ENCODE results near the gene CSE1L. TPM values are rescaled to one million over a fixed set of nuclear protein-coding genes. Genes with fewer than 3 reads are reported as not detected.
"Not testable (repeated sequence)": the region's sequence is repeated elsewhere in the genome, so short reads cannot be mapped to it uniquely, and the experiment has no call there.

The CSE1L gene
- total RNA-seq, 1 donor from 2014 or later: 64.1 TPM

GRCh38 chr20:49024220-49024619 lies 21.9 kb upstream of the CSE1L start:
- H3K9me3 Mint-ChIP-seq (ENCODE audit: unreplicated experiment): no peaks in the 10 kb centered on the region
- peaks cover 6% of the 10 kb centered on the region for H3K36me3 Mint-ChIP-seq (ENCODE audit: low read depth, unreplicated experiment)
- no peak for TF ChIP-seq EZH2 (IDR thresholded peaks at IDR 0.05; ENCODE audit: insufficient read depth, low read length)
- TF ChIP-seq, protein P1, sequence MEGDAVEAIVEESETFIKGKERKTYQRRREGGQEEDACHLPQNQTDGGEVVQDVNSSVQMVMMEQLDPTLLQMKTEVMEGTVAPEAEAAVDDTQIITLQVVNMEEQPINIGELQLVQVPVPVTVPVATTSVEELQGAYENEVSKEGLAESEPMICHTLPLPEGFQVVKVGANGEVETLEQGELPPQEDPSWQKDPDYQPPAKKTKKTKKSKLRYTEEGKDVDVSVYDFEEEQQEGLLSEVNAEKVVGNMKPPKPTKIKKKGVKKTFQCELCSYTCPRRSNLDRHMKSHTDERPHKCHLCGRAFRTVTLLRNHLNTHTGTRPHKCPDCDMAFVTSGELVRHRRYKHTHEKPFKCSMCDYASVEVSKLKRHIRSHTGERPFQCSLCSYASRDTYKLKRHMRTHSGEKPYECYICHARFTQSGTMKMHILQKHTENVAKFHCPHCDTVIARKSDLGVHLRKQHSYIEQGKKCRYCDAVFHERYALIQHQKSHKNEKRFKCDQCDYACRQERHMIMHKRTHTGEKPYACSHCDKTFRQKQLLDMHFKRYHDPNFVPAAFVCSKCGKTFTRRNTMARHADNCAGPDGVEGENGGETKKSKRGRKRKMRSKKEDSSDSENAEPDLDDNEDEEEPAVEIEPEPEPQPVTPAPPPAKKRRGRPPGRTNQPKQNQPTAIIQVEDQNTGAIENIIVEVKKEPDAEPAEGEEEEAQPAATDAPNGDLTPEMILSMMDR (IDR thresholded peaks at IDR 0.05; ENCODE audit: insufficient read depth, low read depth, low read length): no peak
- no peak overlapping the region for H3K4me2 ChIP-seq (ENCODE audit: low read length)
- DNase-seq (ENCODE audit: low read depth) (no peak), FAIRE-seq (no peak)
- no peaks in the 10 kb centered on the region for H3K27me3 ChIP-seq (ENCODE audit: insufficient read depth, low read length)
- H3K4me1 Mint-ChIP-seq (ENCODE audit: low read depth, unreplicated experiment): no peaks in the 10 kb centered on the region
- no peaks in the 10 kb centered on the region for H3K4me1 ChIP-seq (ENCODE audit: insufficient read depth, low read length)
- H4K20me1 ChIP-seq (ENCODE audit: insufficient read depth, low read length): no peaks in the 10 kb centered on the region
- no peak overlapping the region for H3K9ac ChIP-seq (ENCODE audit: low read length)
- no peaks in the 10 kb centered on the region for H3K27me3 Mint-ChIP-seq (ENCODE audit: low read depth, unreplicated experiment)
- no peak overlapping the region for H3K4me3 ChIP-seq (ENCODE audit: insufficient read depth, low read depth, low read length)
- peaks cover 34% of the 10 kb centered on the region for H3K36me3 ChIP-seq (ENCODE audit: insufficient read depth, low read length)
- H3K79me2 ChIP-seq (ENCODE audit: insufficient read depth, low read length): no peaks in the 10 kb centered on the region
- no peak overlapping the region for H3K27ac Mint-ChIP-seq (ENCODE audit: unreplicated experiment)
- H3K9me3 ChIP-seq (ENCODE audit: insufficient read depth, low read depth, low read length): no peaks in the 10 kb centered on the region
- no peak overlapping the region for H2AFZ ChIP-seq (ENCODE audit: low read depth, low read length)
- H3K4me3 Mint-ChIP-seq (ENCODE audit: unreplicated experiment): no peak overlapping the region
- no peak overlapping the region for H3K27ac ChIP-seq (ENCODE audit: low read depth, low read length)

GRCh38 chr20:49028177-49028576 lies 17.9 kb upstream of the CSE1L start:
- H3K27ac Mint-ChIP-seq (ENCODE audit: unreplicated experiment): not testable (repeated sequence)

DNA sequence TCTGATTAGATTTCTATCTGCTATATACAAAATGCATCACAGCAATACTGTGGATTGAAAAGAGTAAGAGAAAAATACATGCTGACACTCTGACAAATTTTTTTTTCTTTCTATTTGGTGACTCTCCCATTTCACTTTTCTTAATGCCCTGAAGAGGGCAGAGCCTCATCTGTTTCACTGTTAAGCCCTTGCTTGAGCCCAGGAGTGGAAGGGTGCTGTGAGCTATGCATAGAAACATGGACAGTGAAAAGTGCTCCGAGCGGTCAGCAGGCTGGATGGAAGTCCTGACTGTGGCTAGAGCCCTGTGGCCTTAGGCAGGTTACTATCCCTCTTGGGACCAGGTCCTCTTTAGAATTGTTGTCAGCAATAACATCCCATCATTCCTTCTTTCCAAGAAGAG lies 17.4 kb upstream of the CSE1L start:
- no peak overlapping the region for H3K9ac ChIP-seq (ENCODE audit: low read length)
- peaks cover 34% of the 10 kb centered on the region for H3K36me3 ChIP-seq (ENCODE audit: insufficient read depth, low read length)
- TF ChIP-seq EZH2 (IDR thresholded peaks at IDR 0.05; ENCODE audit: insufficient read depth, low read length): no peak
- TF ChIP-seq, protein P1 (IDR thresholded peaks at IDR 0.05; ENCODE audit: insufficient read depth, low read depth, low read length): peak; percentile 34
- H2AFZ ChIP-seq (ENCODE audit: low read depth, low read length): no peak overlapping the region
- H3K4me3 ChIP-seq (ENCODE audit: insufficient read depth, low read depth, low read length): no peak overlapping the region
- peak; percentile 13 for DNase-seq (ENCODE audit: low read depth)
- no peaks in the 10 kb centered on the region for H3K27me3 Mint-ChIP-seq (ENCODE audit: low read depth, unreplicated experiment)
- no peaks in the 10 kb centered on the region for H3K9me3 Mint-ChIP-seq (ENCODE audit: unreplicated experiment)
- H3K9me3 ChIP-seq (ENCODE audit: insufficient read depth, low read depth, low read length): no peaks in the 10 kb centered on the region
- no peak overlapping the region for H3K4me2 ChIP-seq (ENCODE audit: low read length)
- peaks cover 5% of the 10 kb centered on the region for H3K36me3 Mint-ChIP-seq (ENCODE audit: low read depth, unreplicated experiment)
- FAIRE-seq: no peak
- no peak overlapping the region for H3K4me3 Mint-ChIP-seq (ENCODE audit: unreplicated experiment)
- no peaks in the 10 kb centered on the region for H3K4me1 Mint-ChIP-seq (ENCODE audit: low read depth, unreplicated experiment)
- no peak overlapping the region for H3K27ac Mint-ChIP-seq (ENCODE audit: unreplicated experiment)
- no peaks in the 10 kb centered on the region for H3K4me1 ChIP-seq (ENCODE audit: insufficient read depth, low read length)
- no peaks in the 10 kb centered on the region for H3K79me2 ChIP-seq (ENCODE audit: insufficient read depth, low read length)
- H3K27ac ChIP-seq (ENCODE audit: low read depth, low read length): no peak overlapping the region
- H3K27me3 ChIP-seq (ENCODE audit: insufficient read depth, low read length): no peaks in the 10 kb centered on the region
- no peaks in the 10 kb centered on the region for H4K20me1 ChIP-seq (ENCODE audit: insufficient read depth, low read length)

More at GRCh38 chr20:49028177-49028576, 17.9 kb upstream of the CSE1L start:
- H3K36me3 Mint-ChIP-seq (ENCODE audit: low read depth, unreplicated experiment); H3K9me3 Mint-ChIP-seq (ENCODE audit: unreplicated experiment); FAIRE-seq; H3K27ac ChIP-seq (ENCODE audit: low read depth, low read length); H3K9me3 ChIP-seq (ENCODE audit: insufficient read depth, low read depth, low read length); H3K4me3 ChIP-seq (ENCODE audit: insufficient read depth, low read depth, low read length); H3K27me3 ChIP-seq (ENCODE audit: insufficient read depth, low read length); H3K4me2 ChIP-seq (ENCODE audit: low read length); H2AFZ ChIP-seq (ENCODE audit: low read depth, low read length); H3K4me1 ChIP-seq (ENCODE audit: insufficient read depth, low read length); H4K20me1 ChIP-seq (ENCODE audit: insufficient read depth, low read length); H3K4me3 Mint-ChIP-seq (ENCODE audit: unreplicated experiment); H3K9ac ChIP-seq (ENCODE audit: low read length); H3K79me2 ChIP-seq (ENCODE audit: insufficient read depth, low read length); H3K27me3 Mint-ChIP-seq (ENCODE audit: low read depth, unreplicated experiment); H3K4me1 Mint-ChIP-seq (ENCODE audit: low read depth, unreplicated experiment); DNase-seq (ENCODE audit: low read depth): not testable (repeated sequence)
- H3K36me3 ChIP-seq (ENCODE audit: insufficient read depth, low read length): peaks cover 34% of the 10 kb centered on the region

Measured in astrocyte (in vitro differentiated cells and primary cell).